ENCODE measurements around the gene SHLD1.

- TF ChIP-seq GATA3 (IDR thresholded peaks at IDR 0.05; ENCODE audit: low read depth, low read length) (no peak), GATA2 (IDR thresholded peaks at IDR 0.05; ENCODE audit: low read depth, low read length) (no peak)
Measured at GRCh38 chr20:5842465-5842864, 92.3 kb downstream of the SHLD1 start.
